ENCODE results near the gene DDX27. TPM values are rescaled to one million over a fixed set of nuclear protein-coding genes. Genes with fewer than 3 reads are reported as not detected.

The DDX27 gene
- total and polyA plus RNA-seq, 2 of the 8 experiments (the other 6 are each of a cell fraction or from before 2014, with no cell fraction given) = 42.7 to 51.0 TPM

GRCh38 chr20:49187851-49188641 is 31.2 kb upstream of the DDX27 start, which contains the start of gene STAU1 (continued):
- no peak for TF ChIP-seq TAF7 (optimal IDR thresholded peaks at IDR 0.05; ENCODE audit: borderline replicate concordance, low read depth, low read length)
- TF ChIP-seq HDAC6 (IDR thresholded peaks at IDR 0.05; ENCODE audit: low read depth, low read length) = no peak
- TF ChIP-seq TAF1 (IDR thresholded peaks at IDR 0.05; ENCODE audit: low read depth, low read length) = peak; percentile 82
- TF ChIP-seq SIN3A (conservative IDR thresholded peaks at IDR 0.05 in 1 of 2, IDR thresholded peaks at IDR 0.05 in 1 of 2; ENCODE audit: low read depth in 1 of 2, low read length in 2 of 2) = no peak; a peak in 1 of 4 replicates
- TF ChIP-seq EP300 (IDR thresholded peaks at IDR 0.05; ENCODE audit: borderline replicate concordance in 1 of 2, low read depth in 2 of 2, low read length in 2 of 2) = no peak
- TF ChIP-seq CREB1 (IDR thresholded peaks at IDR 0.05) = peak; percentile 77
- TF ChIP-seq JUND (IDR thresholded peaks at IDR 0.05; ENCODE audit: low read length) = no peak
- peak; percentile 65; the same call in 1 of the 2 replicates for TF ChIP-seq YY1 (IDR thresholded peaks at IDR 0.05; ENCODE audit: low read depth, low read length)
- TF ChIP-seq USF2 (IDR thresholded peaks at IDR 0.05; ENCODE audit: low read length) = no peak
- TF ChIP-seq E2F6 (IDR thresholded peaks at IDR 0.05) = no peak
- no peak for TF ChIP-seq CBX8 (IDR thresholded peaks at IDR 0.05; ENCODE audit: borderline replicate concordance, low read depth, low read length)
- TF ChIP-seq SIX5 (IDR thresholded peaks at IDR 0.05; ENCODE audit: low read depth, low read length) = peak; percentile 94
- TF ChIP-seq SUZ12 (IDR thresholded peaks at IDR 0.05; ENCODE audit: low read length) = no peak
- TF ChIP-seq CHD2 (IDR thresholded peaks at IDR 0.05; ENCODE audit: low read length) = peak; percentile 31; the same call in 1 of the 2 replicates
- TF ChIP-seq NANOG (IDR thresholded peaks at IDR 0.05; ENCODE audit: insufficient read depth, low read depth, low read length, poor library complexity, severe bottlenecking) = peak; percentile 27
- no peak for TF ChIP-seq RXRA (IDR thresholded peaks at IDR 0.05; ENCODE audit: insufficient read depth, low read depth, low read length)
- TF ChIP-seq KDM4A (IDR thresholded peaks at IDR 0.05; ENCODE audit: low read depth, low read length, severe bottlenecking) = no peak
- TF ChIP-seq SRF (IDR thresholded peaks at IDR 0.05; ENCODE audit: low read depth, low read length) = no peak
- 0 out of 2 replicates have a peak, but pooled peaks have one; percentile 44 for TF ChIP-seq MAX (IDR thresholded peaks at IDR 0.05)

Measured in H1 (cell line).